ENCODE results near the gene SNX6. TPM values are rescaled to one million over a fixed set of nuclear protein-coding genes. Genes with fewer than 3 reads are reported as not detected.

The SNX6 gene
- total RNA-seq, 1 experiment from 2014 or later, result 73.4 TPM

DNA sequence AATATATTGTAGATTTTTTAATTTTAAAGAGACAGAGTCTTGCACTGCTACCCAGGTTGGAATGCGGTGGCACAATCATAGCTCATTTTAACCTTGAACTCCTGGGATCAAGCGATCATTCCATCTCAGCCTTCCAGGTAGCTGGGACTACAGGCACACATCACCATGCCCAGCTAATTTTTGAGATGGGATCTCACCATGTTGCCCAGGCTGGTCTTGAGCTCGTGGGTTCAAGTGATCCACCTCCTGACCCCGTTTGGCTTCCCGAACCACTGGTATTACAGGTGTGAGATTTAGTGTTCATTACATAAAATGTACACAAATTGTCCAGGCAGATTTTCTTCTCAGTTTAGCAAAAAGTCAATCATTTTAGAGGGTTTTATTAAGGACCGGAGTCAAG lies 13.6 kb downstream of the SNX6 start:
- Histone ChIP-seq H3K79me2 (ENCODE audit: insufficient read depth, low read length) (peaks cover 42% of the 10 kb centered on the region), H3K9me2 (ENCODE audit: insufficient read depth) (no peaks in the 10 kb centered on the region), H4K20me1 (ENCODE audit: insufficient read depth) (no peaks in the 10 kb centered on the region), H3K9ac (ENCODE audit: low read length) (no peak overlapping the region), H3K36me3 (ENCODE audit: control insufficient read depth in 1 of 2, insufficient read depth in 2 of 2, low read length in 2 of 2) (peaks cover 5% of the 10 kb centered on the region in 2 experiments), H3K4me3 (replicated peaks in 1 of 2; ENCODE audit: low read depth in 1 of 2, low read length in 2 of 2) (no peak overlapping the region), H3K27ac (ENCODE audit: low read depth, low read length) (no peak overlapping the region), H3K4me2 (ENCODE audit: low read length) (no peak overlapping the region), H3K9me3 (ENCODE audit: control insufficient read depth in 1 of 2, insufficient read depth in 1 of 2, low read depth in 1 of 2, low read length in 2 of 2) (no peaks in the 10 kb centered on the region), H2AFZ (ENCODE audit: low read depth, low read length, poor library complexity, severe bottlenecking) (no peak overlapping the region), H3K4me1 (ENCODE audit: control insufficient read depth in 1 of 2, insufficient read depth in 2 of 2, low read length in 2 of 2) (no peaks in the 10 kb centered on the region), H3K27me3 (ENCODE audit: insufficient read depth, low read length) (no peaks in the 10 kb centered on the region)
- no peak for TF ChIP-seq EGR1 (IDR thresholded peaks at IDR 0.05; ENCODE audit: low read depth)
- no peak for TF ChIP-seq RAD21 (IDR thresholded peaks at IDR 0.05; ENCODE audit: low read depth)
- no peak for TF ChIP-seq EZH2phosphoT487 (IDR thresholded peaks at IDR 0.05; ENCODE audit: borderline replicate concordance)
- no peak for TF ChIP-seq POLR2AphosphoS5 (IDR thresholded peaks at IDR 0.05; ENCODE audit: low read depth, low read length)
- no peak for TF ChIP-seq JUND (IDR thresholded peaks at IDR 0.05)
- no peak for TF ChIP-seq ZNF274 (IDR thresholded peaks at IDR 0.05; ENCODE audit: low read depth, low read length)
- TF ChIP-seq, protein P1, sequence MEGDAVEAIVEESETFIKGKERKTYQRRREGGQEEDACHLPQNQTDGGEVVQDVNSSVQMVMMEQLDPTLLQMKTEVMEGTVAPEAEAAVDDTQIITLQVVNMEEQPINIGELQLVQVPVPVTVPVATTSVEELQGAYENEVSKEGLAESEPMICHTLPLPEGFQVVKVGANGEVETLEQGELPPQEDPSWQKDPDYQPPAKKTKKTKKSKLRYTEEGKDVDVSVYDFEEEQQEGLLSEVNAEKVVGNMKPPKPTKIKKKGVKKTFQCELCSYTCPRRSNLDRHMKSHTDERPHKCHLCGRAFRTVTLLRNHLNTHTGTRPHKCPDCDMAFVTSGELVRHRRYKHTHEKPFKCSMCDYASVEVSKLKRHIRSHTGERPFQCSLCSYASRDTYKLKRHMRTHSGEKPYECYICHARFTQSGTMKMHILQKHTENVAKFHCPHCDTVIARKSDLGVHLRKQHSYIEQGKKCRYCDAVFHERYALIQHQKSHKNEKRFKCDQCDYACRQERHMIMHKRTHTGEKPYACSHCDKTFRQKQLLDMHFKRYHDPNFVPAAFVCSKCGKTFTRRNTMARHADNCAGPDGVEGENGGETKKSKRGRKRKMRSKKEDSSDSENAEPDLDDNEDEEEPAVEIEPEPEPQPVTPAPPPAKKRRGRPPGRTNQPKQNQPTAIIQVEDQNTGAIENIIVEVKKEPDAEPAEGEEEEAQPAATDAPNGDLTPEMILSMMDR (IDR thresholded peaks at IDR 0.05 in 2 of 3, conservative IDR thresholded peaks at IDR 0.05 in 1 of 3; ENCODE audit: borderline replicate concordance in 1 of 3, insufficient read depth in 1 of 3, low read depth in 2 of 3, low read length in 2 of 3), result no peak
- TF ChIP-seq TCF7L2 (IDR thresholded peaks at IDR 0.05; ENCODE audit: borderline replicate concordance, extremely low read depth, insufficient read depth, insufficient read length), result no peak
- TF ChIP-seq, protein P2, sequence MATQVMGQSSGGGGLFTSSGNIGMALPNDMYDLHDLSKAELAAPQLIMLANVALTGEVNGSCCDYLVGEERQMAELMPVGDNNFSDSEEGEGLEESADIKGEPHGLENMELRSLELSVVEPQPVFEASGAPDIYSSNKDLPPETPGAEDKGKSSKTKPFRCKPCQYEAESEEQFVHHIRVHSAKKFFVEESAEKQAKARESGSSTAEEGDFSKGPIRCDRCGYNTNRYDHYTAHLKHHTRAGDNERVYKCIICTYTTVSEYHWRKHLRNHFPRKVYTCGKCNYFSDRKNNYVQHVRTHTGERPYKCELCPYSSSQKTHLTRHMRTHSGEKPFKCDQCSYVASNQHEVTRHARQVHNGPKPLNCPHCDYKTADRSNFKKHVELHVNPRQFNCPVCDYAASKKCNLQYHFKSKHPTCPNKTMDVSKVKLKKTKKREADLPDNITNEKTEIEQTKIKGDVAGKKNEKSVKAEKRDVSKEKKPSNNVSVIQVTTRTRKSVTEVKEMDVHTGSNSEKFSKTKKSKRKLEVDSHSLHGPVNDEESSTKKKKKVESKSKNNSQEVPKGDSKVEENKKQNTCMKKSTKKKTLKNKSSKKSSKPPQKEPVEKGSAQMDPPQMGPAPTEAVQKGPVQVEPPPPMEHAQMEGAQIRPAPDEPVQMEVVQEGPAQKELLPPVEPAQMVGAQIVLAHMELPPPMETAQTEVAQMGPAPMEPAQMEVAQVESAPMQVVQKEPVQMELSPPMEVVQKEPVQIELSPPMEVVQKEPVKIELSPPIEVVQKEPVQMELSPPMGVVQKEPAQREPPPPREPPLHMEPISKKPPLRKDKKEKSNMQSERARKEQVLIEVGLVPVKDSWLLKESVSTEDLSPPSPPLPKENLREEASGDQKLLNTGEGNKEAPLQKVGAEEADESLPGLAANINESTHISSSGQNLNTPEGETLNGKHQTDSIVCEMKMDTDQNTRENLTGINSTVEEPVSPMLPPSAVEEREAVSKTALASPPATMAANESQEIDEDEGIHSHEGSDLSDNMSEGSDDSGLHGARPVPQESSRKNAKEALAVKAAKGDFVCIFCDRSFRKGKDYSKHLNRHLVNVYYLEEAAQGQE (IDR thresholded peaks at IDR 0.05; ENCODE audit: low read depth), result no peak
- POLR2A ChIA-PET, result no interaction called here
- RAD21 ChIA-PET (ENCODE audit: low non-redundant PET in 1 of 2, low total read pairs in 2 of 2, uncharacterized antibody in 2 of 2, unreplicated experiment in 2 of 2), result no interaction called here
- BruUV-seq (replicated peaks), result no TSS peak
- CTCF ChIA-PET, result no interaction called here
- intact Hi-C loops (cut with micrococcal nuclease), result no loop called here
- ATAC-seq (no peak), DNase-seq (ENCODE audit: low read depth, low spot score) (no peak)
